ENCODE data around the gene PRDM16. TPM values are rescaled to one million over a fixed set of nuclear protein-coding genes. Genes with fewer than 3 reads are reported as not detected.
"Not testable (repeated sequence)": the region's sequence is repeated elsewhere in the genome, so short reads cannot be mapped to it uniquely, and the experiment has no call there.

Gene PRDM16
- total RNA-seq, 1 donor = 19.9 TPM

DNA sequence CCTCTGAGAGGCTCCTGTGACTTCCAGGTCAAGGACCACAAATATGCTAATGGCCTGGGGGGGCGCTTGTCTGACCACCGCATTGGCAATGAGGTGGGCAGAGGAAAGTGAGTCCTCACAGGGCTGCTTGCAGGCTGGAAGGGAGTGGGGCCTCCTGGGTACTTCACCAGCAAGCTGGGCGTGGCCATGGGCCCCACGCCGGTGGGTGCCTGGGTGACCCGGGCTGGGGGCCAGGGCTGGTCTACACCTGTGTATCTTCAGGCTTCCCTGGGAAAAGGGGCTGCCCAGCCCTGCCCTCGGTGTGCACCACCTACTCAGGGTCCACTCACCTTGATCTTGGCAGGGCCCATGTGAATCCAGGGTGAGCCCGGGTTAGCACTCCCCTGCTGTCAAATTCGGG is 167.4 kb downstream of the PRDM16 start:
- no peak for DNase-seq (ENCODE audit: low read depth in 2 of 3, low spot score in 2 of 3)

DNA sequence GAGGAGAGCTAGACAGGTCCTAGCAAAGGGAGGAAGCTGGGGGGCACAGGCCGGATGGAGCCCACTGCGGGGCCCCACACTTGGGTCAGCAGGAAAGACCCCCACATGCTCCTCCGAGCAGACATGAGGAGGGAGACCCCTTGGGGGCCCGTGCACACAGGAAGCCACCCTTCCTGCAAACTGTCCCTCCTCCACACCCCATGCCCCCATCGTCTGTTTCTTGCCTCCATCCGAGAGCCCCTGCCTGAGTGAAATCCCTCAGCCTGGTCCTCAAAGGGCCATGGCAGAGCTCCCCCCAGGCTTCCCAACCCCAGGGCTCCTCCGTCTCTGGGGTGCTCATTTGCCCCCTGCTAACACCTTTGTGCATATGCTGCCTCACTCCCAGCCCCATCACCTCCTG is 168.0 kb downstream of the PRDM16 start:
- no peak for DNase-seq (ENCODE audit: low read depth in 2 of 3, low spot score in 2 of 3)

DNA sequence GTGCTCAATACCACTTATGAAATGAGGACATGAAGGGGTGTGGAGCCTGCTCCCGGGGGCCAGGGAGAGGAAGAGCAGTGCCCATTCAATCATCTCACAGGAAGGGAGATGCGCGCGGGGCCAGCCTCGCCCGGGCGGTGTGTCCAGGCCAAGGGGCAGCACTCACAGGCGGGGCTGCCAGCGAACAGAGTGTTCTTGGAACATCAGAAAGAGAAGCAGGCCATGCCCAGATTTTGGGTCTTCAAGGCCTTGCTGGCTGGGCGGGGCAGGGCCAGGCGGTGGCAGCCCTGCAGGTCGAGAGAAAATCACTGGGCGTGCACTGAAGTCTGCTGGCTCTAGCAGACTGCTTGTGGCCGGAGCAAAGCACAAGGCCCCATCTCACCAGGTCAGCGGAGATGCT is 168.6 kb downstream of the PRDM16 start:
- DNase-seq (ENCODE audit: low read depth in 2 of 3, low spot score in 2 of 3) = no peak

DNA sequence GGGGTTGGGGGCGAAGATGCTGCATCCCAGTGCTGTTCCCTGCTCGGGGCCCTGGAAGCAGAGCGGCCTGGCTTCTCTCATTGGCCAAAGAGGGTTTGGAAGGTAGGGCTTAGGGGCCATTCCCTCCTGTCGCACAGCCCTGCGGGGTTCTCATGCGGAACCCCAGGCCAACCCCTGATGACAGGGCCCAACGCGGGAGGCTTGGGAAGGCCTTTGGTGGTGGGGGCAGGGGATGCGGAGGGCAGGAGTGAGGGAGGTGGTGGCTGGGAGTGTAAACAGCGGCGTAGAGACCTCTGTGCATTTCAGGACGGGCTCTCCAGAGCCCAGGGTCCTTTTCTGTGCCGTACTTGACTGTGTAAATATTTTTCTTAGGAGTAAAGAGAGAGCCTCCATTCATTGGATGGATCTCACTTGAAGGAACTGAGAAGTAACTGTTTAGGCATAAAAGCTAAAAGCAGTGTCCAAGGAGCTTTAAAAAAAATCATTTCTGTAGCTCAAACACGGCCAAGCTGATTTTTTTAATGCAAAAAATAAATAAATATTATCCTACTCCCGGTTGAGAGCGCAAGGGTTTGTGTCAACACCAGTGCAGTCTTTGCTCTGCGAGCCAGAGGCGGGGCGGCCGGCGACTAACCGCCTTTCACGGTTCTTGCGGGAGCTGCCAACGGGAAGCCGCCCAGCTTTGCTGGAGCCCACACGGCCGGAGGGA is 169.1 kb downstream of the PRDM16 start:
- no peak for DNase-seq (ENCODE audit: low read depth in 2 of 3, low spot score in 2 of 3)

DNA sequence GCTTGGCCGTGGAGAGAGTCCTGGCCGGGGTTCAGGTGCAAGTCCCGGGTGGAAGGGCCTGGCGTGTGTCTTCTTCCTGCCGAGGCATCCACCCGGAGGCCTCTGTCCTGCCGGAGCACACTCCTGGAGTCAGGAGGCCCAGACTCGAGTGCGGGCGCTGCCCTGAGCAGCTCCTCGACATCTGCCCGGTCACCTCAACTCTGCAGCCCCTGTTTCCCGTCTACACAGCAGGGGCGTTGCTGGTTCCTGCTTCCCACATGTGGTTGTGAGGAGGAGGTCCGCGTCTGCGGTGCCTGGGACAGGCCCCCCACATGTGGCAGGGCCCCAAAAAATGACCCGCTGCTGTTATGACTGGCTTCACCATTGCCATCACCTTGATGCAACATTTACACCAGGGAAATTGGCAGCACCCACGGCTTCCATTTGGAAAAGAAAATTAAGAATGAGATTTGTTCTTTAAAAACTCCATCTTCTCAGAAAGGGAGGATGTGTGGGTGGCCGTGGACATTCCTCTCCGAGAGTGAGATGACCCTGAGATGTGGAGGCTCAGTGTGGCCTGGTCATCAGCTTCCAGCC is 169.8 kb downstream of the PRDM16 start:
- DNase-seq (ENCODE audit: low read depth in 2 of 3, low spot score in 2 of 3) = no peak

DNA sequence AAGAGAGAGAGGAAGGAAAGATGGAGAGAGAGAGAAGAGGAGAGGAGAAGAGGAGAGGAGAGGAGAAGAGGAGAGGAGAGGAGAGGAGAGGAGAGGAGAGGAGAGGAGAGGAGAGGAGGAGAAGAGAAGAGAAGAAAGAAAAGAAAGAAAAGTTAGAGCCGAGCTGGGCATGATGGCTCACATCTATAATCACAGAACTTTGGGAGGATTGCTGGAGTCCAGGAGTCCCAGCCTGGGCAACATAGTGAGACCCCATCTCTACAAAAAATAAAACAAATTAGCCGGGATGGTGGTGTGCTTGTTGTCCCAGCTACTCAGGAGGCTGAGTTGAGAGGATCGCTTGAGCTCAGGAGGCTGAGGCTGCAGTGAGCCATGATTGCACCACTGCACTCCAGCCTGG is 171.0 kb downstream of the PRDM16 start:
- not testable (repeated sequence) for DNase-seq (ENCODE audit: low read depth in 2 of 3, low spot score in 2 of 3)

DNA sequence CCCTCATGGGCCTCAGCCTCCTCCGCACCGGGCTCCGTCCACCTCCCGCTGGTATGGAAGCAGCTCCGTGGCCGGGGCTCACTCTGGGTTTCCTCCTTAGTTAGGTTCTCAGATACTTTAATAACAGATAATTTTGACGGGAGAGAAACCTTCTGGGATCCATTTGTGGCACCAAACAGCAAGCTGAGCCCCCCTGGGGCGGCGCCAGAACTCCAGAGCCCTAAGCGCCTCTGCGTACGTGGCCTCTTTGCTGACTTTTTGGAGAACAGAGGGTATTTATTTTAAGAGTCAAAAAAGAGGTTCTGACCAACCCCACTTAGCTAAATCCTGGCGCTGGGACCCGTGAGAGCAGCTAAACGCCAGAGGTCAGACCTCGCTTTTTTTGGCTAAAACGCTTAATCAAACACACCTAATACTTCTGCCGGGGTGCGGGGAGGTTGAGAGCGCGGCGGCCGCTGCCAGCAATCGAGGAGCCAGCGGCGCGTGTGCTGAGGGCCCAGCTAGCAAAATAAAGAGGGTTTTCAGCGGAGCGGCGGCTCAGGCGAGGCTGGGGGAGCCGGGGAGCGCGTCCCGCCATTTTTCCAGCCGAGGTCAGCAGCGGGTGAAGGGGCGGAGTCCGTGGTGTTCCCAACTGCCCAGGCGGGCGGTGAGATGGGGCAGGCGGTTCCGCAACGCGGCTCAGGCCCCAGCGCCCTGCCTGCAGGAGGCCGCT is 171.7 kb downstream of the PRDM16 start:
- DNase-seq (ENCODE audit: low read depth in 2 of 3, low spot score in 2 of 3) = no peak

DNA sequence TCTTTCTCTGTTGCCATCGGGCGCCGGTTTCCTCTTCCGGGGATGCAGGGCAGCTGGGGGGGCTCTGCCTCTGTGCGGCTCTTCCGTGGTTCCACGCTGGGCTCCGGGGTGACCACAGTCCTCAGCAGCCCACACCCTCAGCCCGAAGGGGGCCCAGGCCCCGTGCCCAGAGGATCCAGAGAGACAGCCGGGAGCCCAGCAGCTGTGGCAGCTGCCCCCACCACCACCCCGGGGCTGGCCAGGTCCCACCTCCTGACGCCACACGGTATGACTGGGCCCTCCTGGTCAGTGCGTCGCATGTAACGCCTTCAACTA is 172.2 kb downstream of the PRDM16 start:
- no peak for DNase-seq (ENCODE audit: low read depth in 2 of 3, low spot score in 2 of 3)

DNA sequence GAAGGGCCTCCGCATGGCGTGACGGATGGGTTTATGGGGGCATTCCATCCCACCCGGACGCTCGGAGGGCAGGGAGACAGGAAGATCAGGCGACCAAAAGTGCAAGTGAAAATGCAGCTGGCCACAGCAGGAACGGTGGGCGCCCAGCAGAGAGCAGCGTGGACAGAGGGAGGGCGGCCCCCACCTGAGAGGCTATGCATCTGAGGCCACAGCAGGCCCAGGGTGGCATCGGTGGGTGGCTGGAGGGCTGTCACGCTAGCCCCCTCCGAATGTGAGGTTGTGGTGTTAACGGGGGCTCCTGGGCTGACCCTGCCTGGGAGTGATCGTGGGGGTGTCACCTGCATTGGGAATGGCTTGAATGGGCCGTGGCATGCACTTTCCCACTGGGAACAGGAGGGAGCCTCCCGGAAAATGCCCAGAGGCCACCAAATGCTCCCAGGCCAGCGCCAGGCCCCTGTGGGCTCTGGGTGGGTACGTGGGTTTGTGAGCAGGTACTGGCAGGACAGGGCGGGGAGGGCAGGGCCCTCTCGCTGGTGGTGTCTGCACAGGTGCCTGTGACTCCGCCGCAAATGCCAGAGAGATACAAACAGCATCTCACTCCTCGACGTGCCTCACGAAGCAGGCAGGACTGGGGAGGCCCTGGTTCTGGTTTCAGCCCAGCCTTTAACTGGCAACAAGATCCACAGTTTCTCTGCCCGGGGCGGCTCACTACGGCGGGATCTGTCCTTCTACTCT is 172.8 kb downstream of the PRDM16 start:
- no peak for DNase-seq (ENCODE audit: low read depth in 2 of 3, low spot score in 2 of 3)

DNA sequence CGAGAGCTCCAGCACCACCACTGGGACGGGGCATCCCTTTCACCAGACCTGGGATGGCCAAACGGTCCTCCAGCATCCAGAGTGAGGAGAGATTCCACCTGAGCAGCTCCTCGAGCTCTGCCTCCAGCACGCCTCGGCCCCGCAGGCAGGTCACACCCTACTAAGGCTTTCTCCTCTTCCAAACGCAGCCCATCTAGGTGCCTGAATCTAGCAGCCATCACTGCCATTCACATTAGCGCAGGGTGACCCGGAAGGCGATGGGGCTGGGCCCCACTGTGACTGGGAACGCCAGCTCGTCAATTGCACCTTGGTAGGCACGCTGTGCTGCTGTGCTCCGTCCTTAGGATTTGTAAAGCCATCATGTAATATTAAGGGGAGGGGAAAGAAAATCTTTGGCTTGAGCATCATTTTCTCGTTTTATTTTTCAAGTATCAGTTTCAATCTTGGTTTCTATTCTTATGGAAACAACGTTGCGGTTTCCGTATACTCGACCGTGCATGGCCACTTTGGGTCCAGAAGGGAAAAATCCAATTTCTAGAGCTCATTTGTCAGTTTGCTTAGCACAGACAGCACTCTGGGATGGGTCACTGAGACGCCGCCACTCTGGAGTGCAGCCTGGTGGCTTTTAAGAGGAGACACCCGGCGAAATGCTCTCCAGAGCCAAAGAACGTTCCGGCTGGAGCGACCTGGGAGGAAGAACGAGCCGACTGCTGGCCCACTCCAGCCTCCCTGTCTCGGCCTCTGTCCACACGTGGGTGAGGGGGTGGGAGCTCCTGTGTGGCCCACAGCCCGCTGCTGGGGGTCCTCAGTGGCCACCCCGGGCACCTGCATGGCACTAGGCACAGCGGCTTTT is 173.6 kb downstream of the PRDM16 start:
- DNase-seq (ENCODE audit: low read depth in 2 of 3, low spot score in 2 of 3) = no peak

DNA sequence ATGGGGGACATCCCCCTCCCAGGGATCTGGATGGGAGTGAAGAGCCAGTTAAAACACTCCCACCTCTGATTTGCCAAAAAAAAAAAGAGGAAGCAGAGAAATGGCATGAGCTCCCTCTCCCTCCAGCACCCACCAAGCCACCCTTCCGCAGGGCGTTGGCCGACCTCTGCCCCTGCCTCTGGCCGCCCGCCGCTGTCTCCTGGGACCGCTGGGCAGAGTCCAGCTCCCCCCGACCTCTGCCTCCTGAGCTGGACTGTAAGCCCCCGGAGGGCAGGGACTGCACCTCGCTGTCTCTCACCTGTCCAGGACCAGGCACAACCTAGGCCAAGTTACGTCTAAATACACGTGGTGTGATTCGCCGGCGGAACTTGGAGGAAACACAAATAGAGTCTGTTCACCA is 174.3 kb downstream of the PRDM16 start:
- no peak for DNase-seq (ENCODE audit: low read depth in 2 of 3, low spot score in 2 of 3)

DNA sequence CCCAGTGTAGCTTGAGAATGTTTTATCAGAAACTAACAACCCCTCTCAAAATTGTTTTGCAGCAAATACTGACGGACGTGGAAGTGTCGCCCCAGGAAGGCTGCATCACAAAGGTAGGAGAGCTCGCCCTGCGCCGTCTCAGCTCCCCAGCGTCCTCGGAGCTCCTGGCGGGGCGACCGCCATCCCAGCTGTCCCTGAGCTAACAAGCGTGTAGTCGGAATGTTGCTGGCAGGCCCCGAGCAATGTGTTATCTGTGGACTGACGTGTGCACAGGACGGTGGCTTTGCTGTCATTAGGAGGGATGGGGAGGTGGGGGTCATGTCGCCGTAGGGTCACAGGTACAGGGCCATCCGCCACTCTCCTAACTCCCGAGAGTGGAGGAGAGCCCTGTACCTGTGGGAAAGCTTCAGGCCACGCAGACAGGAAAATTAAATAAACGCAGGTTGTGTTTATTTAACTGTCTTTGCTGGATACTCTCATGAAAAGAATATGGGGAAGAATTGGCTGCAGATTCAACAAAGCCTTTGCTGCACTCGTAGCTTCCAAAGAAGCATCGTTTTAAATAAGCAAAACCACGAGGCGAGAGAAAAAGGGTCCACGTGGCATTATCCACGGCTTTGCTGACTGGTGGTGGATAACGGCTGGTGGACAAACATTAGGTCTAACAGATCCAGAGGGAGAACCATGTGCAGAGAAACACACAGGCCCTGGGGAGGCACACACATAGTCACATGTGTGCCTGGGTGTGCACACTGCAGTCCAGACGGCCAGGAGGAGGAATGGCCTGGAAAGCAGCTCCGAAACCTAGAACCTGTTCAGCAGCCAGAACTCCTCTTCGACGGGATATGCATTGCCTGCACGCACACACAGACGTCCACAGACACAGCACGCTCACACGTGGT is 175.3 kb downstream of the PRDM16 start:
- no peak for DNase-seq (ENCODE audit: low read depth in 2 of 3, low spot score in 2 of 3)

DNA sequence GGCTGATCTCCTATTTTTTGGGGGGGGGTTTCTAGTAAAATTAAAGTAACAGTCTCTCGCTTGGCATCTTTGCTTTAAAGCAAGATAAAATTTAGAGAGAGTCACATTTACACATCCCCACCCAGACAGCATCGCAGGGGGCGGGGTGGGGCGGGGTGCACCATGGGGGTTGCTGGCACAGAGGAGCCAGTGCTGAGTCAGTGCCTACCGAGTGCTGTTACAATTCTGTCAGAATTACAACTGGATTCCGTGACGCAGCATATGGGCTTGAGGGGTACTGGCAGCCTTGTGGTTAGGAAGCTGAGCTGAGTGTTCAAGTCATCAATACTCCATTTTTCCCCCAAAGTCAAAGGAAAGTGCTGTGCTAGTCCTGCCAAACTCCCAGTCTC is 175.9 kb downstream of the PRDM16 start:
- DNase-seq (ENCODE audit: low read depth in 2 of 3, low spot score in 2 of 3) = no peak

DNA sequence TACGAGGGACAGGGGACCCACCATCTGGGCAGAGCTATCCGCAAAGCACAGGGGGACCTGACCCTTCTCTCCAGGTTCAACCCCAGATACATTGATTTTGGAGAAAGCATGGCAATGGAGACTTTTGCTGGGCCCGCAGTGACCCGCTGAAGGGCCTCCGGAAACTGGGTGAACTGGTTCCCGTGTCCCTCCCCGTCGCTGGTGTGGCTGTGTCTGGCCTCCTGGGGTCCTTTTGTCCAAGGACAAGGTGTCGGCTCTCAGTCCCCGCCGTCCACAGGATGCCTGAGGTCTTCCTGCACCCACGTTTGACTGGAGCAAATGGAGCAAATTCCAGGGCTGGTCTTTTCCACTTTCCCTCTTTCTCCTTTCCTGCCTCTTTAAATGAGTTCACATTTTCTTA is 176.3 kb downstream of the PRDM16 start:
- DNase-seq (ENCODE audit: low read depth in 2 of 3, low spot score in 2 of 3) = no peak

DNA sequence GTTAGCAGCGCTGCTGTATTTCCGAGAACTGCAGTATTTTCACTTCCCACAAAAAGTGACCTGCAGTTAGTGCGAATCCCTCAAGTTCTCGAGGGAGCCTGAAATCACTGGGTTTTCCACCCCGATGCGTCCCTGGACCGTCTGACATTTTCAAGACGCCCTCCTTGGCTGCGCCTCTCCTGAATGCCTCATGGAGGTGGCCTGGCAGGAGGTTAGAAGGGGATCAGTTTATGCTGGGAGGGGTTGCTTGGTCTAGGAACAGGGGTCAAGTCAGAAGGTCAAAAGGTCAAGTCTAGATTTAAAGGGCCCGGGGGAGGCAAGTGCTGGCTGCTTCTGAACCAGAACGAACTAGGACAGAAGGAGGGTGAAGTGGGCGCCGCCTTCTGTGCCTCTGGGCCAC is 176.8 kb downstream of the PRDM16 start:
- no peak for DNase-seq (ENCODE audit: low read depth in 2 of 3, low spot score in 2 of 3)

DNA sequence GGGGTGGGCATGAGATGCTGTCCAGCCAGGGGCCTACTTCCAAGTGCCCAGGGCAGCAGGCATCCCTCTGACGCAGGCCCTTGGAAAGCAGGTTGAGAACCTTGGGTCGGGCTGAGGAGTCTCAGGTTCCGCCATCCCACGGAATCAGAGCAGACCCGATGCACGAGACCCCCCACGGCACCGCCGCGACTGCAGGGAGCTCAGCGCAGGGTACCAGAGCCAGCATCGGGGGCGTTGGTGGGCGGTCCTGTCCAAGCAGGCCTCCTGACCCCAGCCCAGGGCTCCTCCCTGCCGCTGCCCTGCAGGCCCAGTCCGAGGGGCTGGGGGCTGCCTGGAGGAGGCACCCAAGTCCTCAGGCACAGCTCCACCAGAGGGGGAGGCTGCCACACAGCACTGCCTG is 177.2 kb downstream of the PRDM16 start:
- no peak for DNase-seq (ENCODE audit: low read depth in 2 of 3, low spot score in 2 of 3)

DNA sequence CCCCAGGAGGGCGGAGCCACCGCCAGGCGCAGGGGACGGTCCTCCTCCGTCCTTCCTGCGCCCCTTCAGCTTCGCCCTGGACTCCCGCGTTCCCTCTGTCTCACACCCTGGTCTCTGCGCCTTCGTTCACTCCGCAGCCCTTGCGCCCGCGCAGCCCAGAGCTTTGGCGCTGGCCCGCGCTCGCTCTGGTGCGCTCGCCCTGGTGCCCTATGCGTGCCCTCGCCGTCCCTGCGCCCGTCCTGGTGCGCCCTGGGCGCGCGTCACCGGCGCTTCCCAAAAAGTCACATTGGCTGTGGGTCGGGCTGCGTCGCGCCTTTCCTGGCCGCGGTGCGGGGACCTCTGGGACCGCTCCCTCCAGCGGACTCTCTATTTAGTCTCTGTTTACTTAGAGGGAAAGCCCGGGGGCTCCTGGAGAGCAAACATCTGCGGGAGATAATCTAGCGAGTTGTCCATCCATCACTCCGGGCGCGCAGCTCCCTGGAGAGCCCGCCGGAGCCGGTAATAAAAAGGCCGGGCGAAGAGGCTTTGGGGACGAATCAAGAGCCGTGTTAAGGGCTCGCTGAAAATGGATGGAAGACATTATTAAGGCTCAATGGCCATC is 178.6 kb downstream of the PRDM16 start:
- peak in 1 of 3 donors; percentile 17 for DNase-seq (ENCODE audit: low read depth in 2 of 3, low spot score in 2 of 3)

DNA sequence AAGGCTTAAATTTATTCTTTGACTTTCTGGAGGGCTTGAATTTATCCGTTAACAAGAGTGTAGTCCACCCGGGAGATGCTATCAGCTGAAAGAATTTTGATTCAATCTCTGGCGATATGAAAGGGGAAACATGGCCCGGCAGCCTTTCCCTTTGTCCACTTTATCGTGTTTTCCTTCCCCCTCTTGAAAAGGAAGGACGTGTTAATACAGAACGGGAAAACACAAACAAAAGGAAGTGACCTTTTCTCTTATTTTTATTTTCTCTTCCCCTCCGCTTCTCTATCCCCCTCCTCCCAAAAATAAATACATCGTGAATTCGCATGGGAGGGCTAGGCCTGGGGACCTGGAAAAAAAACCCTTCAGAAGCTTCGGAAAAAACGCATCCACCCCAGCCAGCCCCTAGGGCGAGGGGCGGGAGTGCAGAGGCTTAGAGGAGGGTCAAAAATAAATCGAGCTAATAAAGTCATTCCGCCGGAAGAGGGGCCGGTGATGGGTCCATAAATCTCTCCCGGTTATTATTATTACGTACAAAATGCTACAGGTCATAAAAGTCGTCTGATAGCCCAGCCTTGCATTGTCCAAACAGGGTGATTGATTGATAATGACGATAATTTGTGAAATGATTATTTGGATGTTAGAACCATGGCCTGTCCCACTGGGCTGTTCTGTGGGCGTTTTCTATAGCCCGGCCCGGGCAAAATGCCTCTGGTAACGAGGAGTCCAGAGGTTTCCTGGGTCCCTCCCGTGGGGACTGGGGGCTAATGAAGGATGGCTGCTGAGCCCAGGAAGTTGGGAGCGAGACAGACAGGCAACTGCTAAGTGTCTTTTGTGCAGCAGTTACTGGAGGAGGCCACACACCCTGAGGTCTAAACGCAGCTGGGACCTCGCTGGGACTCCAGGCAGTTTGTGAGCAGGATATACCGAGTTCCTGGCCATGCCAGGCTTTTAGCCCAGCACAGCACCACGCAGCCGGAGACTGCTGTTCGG is 179.4 kb downstream of the PRDM16 start:
- no peak for DNase-seq (ENCODE audit: low read depth in 2 of 3, low spot score in 2 of 3)
